HG03039 (cell line): ENCODE results near the gene NDUFB11.
"Not testable (repeated sequence)": the region's sequence is repeated elsewhere in the genome, so short reads cannot be mapped to it uniquely, and the experiment has no call there.

Source experiments
- ATAC-seq: cut with Tn5 transposase; IDR thresholded peaks from one replicate; pipeline ENCODE4 v1.9.1; 2021; ENCODE audit warnings: mild to moderate bottlenecking, moderate library complexity; ENCODE audit not compliant: unreplicated experiment

NDUFB11 gene

GRCh38 chrX:47146936-47147859, 2.7 kb upstream of the NDUFB11 start:
- no peak for ATAC-seq

DNA sequence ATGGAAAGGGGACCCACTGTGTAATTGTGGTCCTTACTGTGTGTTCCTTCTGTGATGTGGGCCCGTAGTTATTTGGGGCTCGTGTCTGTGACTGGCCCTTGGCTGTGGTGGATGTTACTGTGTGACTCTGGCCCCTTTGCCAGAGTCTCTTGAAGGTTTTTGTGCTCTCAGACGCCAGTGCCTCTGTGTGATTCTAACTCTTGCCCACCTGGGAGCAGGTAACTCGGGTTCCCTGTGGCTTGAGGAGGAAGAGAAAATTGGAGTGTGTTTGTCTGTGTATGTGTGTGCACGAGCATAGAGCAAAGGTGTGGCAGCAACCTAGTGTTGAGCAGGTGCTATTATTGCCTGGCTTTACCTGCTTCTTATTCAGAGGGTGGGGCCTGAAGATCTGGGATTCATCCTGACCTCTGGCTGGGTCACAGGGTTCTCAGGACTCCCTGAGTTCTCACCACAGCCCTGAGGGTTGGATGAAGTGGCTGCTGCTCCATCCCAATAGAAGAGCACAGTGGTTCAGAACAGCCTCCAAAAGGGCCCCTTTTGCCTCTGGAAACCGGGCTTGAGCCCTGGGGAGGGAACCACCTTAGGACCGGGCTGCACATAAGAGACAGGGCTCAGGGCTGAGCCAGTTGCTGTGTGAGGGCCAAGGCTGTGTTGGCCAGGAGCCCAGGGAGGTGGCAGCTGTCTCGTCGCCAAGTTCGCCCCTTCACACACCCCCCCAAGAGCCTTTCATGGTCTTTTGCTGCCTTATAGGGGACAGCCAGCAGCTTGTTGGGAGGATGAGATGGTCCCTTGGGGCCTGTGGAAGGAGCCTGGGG, 1.8 kb upstream of the NDUFB11 start:
- ATAC-seq, result no peak

GRCh38 chrX:47145395-47146120, 1.1 kb upstream of the NDUFB11 start:
- ATAC-seq, result peak; percentile 9

- no peak for ATAC-seq
These were observed 442 bp downstream of the NDUFB11 start for GRCh38 chrX:47143894-47144625.

DNA sequence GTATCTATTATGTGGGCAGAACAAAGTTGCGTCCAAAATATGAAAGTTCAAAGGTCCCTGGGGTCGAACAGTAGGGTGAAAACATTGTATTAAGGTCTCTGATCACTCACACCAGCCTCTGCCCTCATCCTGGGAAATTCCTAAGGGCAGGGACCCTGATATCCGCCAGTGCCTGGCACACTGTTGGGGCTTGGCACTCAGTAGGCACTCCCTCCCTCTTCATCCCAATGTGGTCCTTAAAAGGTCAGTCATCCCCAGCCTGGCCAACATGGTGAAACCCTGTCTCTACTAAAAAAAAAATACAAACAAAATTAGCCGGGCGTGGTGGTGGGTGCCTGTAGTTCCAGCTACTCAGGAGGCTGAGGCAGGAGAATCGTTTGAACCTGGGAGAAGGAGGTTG, 6.3 kb downstream of the NDUFB11 start:
- no peak for ATAC-seq

- not testable (repeated sequence) for ATAC-seq
These were observed 8.9 kb downstream of the NDUFB11 start for GRCh38 chrX:47135650-47136049.

GRCh38 chrX:47133493-47133892, 11.0 kb downstream of the NDUFB11 start:
- no peak for ATAC-seq

DNA sequence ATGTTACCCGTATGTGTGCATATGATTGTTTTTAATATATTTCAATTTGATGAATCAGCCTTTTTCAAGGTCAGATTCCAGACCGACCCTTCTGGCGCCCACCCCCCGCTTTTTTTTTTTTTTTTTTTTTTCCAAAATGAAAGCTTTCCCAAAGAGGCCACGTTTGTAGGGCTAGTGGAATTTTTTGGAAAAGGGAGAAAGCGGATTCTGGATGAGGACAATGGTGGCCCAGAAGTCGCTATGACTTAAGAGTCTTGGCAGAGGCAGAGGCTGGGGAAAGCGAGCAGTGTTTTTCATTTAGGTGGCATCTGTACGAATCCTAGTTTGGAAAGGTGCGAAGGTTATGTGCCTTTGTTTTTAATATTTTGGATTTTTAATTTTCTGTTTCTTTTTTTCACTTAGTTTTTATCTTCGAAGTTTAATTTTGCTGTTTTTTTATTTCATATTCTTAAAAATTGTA, 14.6 kb downstream of the NDUFB11 start:
- no peak for ATAC-seq

DNA sequence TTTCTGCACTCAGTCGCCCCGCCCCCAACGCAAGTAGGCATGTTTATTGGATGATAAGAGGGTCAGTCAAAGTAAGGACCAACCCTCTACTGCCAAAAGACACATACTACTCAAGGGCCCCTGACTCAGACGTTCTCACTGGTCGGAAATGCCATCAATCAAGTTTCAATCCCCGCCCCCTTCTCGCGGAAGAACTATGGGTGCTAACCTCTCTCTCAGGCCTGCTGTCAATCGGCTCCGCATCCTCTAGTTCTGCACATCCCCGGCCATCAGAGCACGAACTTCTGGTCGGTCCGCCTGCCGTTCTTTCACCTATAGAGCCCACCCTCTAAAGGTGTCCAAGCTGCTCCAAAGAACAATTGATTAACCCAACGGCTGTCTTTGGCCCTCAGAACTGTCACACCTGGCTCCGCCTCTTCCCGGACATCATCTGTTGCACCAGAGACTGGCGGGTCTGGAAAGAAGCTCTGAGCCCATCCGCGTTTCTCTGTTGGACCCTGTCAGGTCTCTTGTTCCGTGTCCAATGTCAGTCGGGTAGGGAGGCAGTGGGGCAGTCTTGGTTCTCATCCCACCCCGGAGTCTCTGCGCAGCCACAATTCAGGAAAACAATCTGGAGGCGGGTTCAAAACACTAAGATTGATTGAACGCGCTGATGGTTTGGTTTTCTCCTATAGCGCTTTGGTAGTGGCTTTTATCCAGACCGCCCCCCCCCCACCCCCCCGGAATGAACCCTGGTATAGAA, 15.2 kb downstream of the NDUFB11 start:
- peak; percentile 96 for ATAC-seq

DNA sequence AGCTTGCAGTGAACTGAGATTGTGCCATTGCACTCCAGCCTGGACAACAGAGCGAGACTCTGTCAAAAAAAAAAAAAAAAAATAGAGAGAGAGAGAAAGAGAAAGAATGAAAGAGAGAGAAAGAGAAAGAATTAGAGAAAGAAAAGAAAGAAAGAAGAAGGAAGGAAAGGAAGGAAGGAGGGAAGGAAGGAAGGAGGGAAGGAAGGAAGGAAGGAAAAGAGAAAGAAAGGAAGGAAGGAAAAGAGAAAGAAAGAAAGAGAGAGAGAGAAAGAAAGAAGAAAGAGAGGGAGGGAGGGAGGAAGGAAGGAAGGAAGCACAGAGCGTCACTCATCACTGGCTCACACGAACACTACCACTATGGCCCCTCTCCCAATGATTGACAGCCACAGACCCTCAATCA, 20.0 kb downstream of the NDUFB11 start:
- ATAC-seq, result not testable (repeated sequence)

GRCh38 chrX:47116551-47117110, 27.9 kb downstream of the NDUFB11 start:
- not testable (repeated sequence) for ATAC-seq

DNA sequence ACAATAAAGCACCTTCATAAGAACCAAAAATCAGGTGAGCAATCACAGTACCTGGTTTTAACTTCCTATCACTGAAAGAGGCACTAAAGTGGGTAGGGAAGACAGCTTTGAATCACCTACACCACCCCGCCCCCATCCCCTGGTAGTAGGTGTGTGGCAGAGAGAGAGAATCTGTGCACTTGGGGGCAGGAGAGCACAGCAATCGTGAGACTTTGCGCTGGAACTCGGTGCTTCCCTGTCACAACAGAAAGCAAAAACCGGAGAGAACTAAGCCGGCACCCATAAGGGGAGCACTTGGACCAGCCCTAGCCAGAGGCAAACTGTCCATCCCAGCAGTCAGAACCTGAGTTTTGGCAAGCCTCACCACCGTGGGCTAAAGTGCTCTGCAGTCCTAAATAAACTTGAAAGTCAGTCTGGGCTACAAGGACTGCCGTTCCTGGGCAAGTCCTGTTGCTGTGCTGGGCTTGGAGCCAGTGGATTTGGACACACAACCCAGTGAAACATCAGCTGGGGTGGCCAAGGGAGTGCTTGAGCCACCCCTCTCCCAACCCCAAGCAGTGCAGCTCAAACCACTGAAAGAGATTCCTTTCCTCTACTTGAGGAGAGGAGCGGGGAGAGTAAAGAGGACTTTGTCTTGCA, 32.1 kb downstream of the NDUFB11 start:
- no peak for ATAC-seq

GRCh38 chrX:47110936-47111615, 33.4 kb downstream of the NDUFB11 start:
- not testable (repeated sequence) for ATAC-seq

DNA sequence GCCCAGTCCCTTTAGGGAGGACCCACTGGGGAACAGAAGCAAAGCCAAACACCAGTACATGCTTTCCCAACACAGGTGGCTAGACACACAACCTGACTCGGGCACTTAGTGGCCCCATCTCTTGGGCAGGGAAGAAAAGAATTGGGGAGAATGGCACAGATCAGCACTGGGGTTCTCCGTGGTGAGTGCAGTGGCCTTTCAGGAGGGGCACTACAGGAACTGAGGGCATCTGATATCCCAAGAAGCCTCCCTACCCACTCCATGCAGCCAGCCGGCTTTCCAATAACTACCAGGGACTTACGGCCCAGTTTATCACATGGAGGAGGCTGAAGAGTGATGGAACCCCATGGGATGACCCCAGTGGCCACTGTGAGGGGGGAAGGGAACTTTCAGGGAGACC, 43.3 kb downstream of the NDUFB11 start:
- no peak for ATAC-seq

DNA sequence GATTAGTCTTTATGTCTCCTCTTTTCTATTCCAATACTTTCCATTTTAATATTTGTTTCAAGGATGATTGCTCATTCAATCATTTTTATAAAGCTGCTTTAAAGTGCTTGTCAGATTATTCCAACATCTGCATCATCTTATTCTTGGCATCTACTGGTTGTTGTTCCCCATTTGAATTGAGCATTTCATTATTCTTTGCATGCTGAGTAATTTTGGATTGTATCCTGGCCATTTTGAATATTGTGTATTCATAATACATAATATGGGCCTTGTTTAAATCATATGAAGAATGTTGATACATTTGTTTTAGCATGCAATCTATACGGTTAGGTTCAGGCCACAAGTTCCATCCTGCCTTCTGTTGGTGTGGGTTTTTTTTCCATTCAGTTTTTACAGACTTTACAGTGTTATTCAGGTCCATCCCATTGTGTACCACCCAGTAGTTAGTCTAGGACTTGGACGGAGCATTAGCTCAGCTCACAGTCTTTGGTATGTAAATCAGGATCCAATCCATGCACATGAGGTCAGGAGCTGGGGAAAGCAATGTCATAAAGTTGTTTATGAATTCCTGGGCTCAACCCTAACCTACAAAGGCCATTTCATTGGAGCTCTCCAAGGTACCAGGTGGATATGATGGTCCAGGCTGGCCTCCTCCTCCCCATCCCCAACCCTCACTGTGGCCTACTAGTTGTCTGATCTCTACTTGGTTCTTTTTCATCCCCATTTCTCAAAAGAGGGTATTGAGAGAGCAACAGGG, 46.0 kb downstream of the NDUFB11 start:
- ATAC-seq, result no peak

- no peak for ATAC-seq
These were observed 47.5 kb downstream of the NDUFB11 start for GRCh38 chrX:47097018-47097417.

- no peak for ATAC-seq
These were observed 50.6 kb downstream of the NDUFB11 start for GRCh38 chrX:47093860-47094259.

DNA sequence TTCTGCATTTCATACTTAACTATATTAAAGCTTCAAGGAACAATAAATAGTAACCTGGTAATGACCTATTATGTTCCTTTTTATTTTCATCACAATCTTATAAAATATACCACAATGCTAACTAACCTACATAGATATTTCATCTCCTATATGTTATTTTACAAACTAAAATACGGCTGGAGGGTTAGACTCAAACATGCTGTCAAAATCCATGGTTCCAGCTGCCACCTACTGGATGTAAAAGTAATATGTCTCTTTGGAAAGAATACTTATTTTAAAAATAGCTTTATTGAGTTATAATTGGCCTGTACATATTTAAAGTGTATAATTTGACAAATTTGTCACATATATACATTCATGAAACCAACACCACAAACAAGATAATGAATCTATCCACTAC, 51.3 kb downstream of the NDUFB11 start:
- ATAC-seq, result no peak
